Breast epithelium (tissue), 4 donors: ENCODE data around the gene ZNF787. TPM values are rescaled to one million over a fixed set of nuclear protein-coding genes. Genes with fewer than 3 reads are reported as not detected.

ENCODE experiments used
- DNase-seq, 2 donors: peaks; one replicate each; pipeline ENCODE4 v3.0.0-alpha.2; 2019; ENCODE audit warnings: low spot score in 2 of 2
- H3K27ac ChIP-seq, 2 donors: fragments of 200-600 bp; sonication (generic) in 1 of 2; one replicate each; pipeline ENCODE4 v1.5.1; 2016 to 2019; ENCODE audit warnings: mild to moderate bottlenecking in 1 of 2
- H3K27me3 ChIP-seq, 2 donors: fragments of 200-600 bp; sonication (generic) in 1 of 2; one replicate each; pipeline versions ENCODE4 v1.5.1 to v1.6.0; 2017 to 2019; ENCODE audit warnings: control low read depth in 1 of 2, mild to moderate bottlenecking in 1 of 2
- H3K36me3 ChIP-seq: fragments of 200-600 bp; one replicate; pipeline ENCODE4 v1.5.1; 2019
- H3K4me1 ChIP-seq, 2 donors: fragments of 200-600 bp; sonication (generic); one replicate each; pipeline ENCODE4 v1.5.1; 2016 to 2019; ENCODE audit warnings: control low read depth in 1 of 2
- H3K4me3 ChIP-seq, 3 donors: fragments of 200-600 bp; sonication (generic); 1 replicate in 2 of 3; 2 replicates in 1 of 3; pipeline ENCODE4 v1.5.1; 2016 to 2019; ENCODE audit warnings: mild to moderate bottlenecking in 3 of 3, moderate library complexity in 2 of 3
- H3K9me3 ChIP-seq, 2 donors: fragments of 200-600 bp; sonication (generic) in 1 of 2; one replicate each; pipeline ENCODE4 v1.5.1; 2016 to 2019; ENCODE audit warnings: control low read depth in 1 of 2
- POLR2A ChIP-seq: fragments of 450-650 bp; IDR thresholded peaks from one replicate; pipeline ENCODE4 v1.6.1; 2016; ENCODE audit warnings: antibody characterized with exemption, mild to moderate bottlenecking, moderate library complexity
- POLR2AphosphoS5 ChIP-seq, 3 donors: sonication (generic); formaldehyde crosslinking; IDR thresholded peaks; one replicate each; pipeline ENCODE4 v1.6.1; 2017; ENCODE audit warnings: antibody characterized with exemption in 3 of 3
- intact Hi-C: fragments of 100-400 bp; cut with DNase I; formaldehyde crosslinking; loops from one replicate; pipeline ENCODE4 v1.15.1; 2023; ENCODE audit warnings: low total_unique reads
- total RNA-seq, 3 donors: library from RNA; depleted of rRNA; stranded (reverse); fragments of >200 nt; gene quantifications; one replicate each; pipeline ENCODE4 v1.1.0, GENCODE V29; 2016
- TF ChIP-seq, protein P1 (sequence below), 3 donors: fragments of 450-650 bp; IDR thresholded peaks; one replicate each; pipeline ENCODE4 v1.5.1; 2016 to 2017; ENCODE audit warnings: antibody characterized with exemption in 3 of 3, mild to moderate bottlenecking in 3 of 3, moderate library complexity in 3 of 3

The ZNF787 gene
- total RNA-seq, 3 donors from 2014 or later: 10.2 to 11.1 (median 10.4) TPM

DNA sequence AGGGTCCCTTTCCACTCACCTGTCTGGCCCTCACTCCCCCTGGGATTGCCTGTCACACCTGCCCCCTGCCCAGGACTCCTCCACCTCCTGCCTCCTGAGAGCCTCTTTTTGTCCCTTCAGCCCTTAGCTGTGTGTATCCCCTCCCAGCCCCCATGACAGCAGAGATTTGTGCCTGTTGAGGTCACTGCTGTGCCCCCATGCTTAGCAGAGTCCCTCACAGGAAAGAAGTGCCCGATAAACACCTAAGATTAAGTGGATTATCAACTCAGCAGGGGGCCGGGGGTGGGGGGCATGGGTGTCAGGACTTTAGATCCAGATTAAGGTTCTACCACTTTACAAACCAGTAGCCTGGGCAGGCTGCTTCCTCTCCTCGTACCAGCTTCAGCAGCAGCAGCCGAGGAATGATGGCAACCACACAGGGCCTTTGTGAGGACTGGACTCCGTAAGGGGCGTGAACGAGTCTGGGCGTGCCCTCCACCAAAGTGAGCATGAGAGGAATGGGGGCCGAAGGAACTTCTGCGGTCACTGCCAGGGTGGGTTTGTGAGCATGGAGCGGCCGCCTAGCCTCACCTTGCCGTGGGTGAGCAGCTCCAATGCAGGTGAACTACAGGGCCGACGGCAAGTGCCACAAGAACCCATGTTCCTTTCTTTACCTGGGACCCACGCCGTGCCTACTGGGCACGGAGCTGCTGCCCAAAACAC lies 36.1 kb downstream of the ZNF787 start:
- no peak overlapping the region for H3K4me3 ChIP-seq
- TF ChIP-seq POLR2AphosphoS5 (IDR thresholded peaks at IDR 0.05): no peak
- no peak overlapping the region for H3K27ac ChIP-seq
- H3K27me3 ChIP-seq: no peaks in the 10 kb centered on the region
- peaks cover 3 to 5% of the 10 kb centered on the region in 2 donors for H3K4me1 ChIP-seq
- no peaks in the 10 kb centered on the region for H3K36me3 ChIP-seq
- peak in 1 of 2 donors; percentile 50 for DNase-seq
- intact Hi-C loops: no loop called here
- H3K9me3 ChIP-seq: no peaks in the 10 kb centered on the region

DNA sequence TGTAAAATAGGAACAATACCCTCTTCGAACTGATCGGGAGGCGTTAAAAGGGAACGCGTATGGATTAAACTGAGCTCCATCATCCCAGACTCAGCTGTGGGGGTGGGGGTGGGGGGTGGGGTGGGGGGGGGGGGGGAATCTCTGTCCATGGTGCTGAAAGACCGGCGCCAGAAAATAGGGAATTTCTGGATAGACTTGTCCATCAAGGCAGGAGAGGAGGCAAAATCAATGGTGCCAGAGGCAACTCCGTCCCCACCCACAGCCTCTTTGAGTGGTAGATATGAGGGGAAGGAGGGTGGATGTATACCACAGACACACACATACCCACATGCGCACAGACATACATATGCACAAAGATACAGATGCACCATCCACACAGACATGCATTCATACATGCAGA lies 37.4 kb downstream of the ZNF787 start:
- Histone ChIP-seq H3K9me3 (no peaks in the 10 kb centered on the region), H3K27ac (no peak overlapping the region), H3K36me3 (no peaks in the 10 kb centered on the region), H3K27me3 (no peaks in the 10 kb centered on the region), H3K4me1 (peaks cover 0 to 5% of the 10 kb centered on the region in 2 donors), H3K4me3 (no peak overlapping the region)
- intact Hi-C loops: no loop called here
- DNase-seq: no peak
- TF ChIP-seq, protein P1, sequence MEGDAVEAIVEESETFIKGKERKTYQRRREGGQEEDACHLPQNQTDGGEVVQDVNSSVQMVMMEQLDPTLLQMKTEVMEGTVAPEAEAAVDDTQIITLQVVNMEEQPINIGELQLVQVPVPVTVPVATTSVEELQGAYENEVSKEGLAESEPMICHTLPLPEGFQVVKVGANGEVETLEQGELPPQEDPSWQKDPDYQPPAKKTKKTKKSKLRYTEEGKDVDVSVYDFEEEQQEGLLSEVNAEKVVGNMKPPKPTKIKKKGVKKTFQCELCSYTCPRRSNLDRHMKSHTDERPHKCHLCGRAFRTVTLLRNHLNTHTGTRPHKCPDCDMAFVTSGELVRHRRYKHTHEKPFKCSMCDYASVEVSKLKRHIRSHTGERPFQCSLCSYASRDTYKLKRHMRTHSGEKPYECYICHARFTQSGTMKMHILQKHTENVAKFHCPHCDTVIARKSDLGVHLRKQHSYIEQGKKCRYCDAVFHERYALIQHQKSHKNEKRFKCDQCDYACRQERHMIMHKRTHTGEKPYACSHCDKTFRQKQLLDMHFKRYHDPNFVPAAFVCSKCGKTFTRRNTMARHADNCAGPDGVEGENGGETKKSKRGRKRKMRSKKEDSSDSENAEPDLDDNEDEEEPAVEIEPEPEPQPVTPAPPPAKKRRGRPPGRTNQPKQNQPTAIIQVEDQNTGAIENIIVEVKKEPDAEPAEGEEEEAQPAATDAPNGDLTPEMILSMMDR (IDR thresholded peaks at IDR 0.05): no peak
- TF ChIP-seq POLR2AphosphoS5 (IDR thresholded peaks at IDR 0.05): no peak
- TF ChIP-seq POLR2A: no peak

DNA sequence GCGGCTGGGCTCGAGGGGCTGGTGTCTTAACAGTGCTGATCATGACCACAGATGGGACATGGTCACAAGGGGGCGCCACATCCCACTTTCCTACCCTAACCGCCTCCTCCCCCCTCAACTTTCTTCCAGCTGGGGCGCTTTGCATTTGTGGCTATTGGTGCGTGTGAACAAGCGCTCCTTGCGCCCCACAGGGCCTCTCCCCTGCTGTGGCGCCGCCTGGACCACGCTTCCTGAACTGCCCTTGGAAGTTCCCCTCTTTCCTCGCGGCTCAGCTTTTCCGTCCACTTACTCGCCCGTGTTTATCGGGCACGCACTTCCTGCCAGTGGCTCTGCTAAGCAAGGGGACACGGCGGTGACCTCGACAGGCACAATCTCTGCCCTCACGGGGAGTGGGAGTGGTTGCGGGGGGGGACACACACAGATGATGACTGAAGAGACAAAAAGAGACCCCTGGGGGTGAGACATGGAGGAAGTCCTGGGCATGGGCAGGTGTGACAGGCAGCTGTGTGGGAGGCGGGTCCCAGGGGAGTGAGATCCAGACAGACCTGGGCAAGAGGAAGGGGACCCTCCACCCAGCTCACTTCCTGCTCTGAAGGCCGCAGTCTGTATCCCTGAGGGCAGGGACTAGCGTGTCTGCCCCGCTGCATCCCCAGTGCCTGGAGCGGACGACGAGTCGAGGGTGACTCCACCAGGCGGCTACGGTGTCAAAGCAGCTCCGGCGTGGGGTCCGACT lies 40.3 kb downstream of the ZNF787 start:
- peaks cover 0 to 5% of the 10 kb centered on the region in 2 donors for H3K4me1 ChIP-seq
- H3K27ac ChIP-seq: no peak overlapping the region
- intact Hi-C loops: no loop called here
- no peaks in the 10 kb centered on the region for H3K36me3 ChIP-seq
- peak overlapping the region; percentile 32 to 71 (median 40) for H3K4me3 ChIP-seq
- TF ChIP-seq POLR2A (no peak), POLR2AphosphoS5 (IDR thresholded peaks at IDR 0.05) (peak in 1 of 3 donors; percentile 9)
- TF ChIP-seq, protein P1 (IDR thresholded peaks at IDR 0.05): peak; percentile 40 to 52 (median 46)
- H3K27me3 ChIP-seq: no peaks in the 10 kb centered on the region
- H3K9me3 ChIP-seq: no peaks in the 10 kb centered on the region
- DNase-seq: peak; percentile 65 to 76

DNA sequence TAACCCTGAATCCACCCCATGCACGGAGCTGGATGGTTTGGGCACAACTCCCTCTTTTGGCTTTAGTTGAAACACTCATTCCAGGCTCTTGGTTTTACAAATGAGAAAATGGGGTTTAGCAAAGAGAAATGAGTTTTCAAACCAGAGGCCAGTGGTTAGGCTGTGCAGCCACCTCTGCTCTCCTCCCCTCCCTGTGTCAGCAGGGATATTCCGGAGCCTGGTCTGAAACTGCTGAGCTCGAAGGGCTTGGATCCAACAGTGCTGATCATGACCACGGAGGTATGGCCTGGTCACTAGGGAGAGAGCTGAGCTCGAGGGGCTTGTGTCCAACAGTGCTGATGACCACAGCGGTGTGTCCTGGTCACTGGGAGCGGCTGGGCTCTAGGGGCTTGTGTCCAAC lies 41.5 kb downstream of the ZNF787 start:
- Histone ChIP-seq H3K9me3 (no peaks in the 10 kb centered on the region), H3K4me1 (peaks cover 0 to 5% of the 10 kb centered on the region in 2 donors), H3K27me3 (no peaks in the 10 kb centered on the region), H3K4me3 (no peak overlapping the region), H3K36me3 (no peaks in the 10 kb centered on the region), H3K27ac (no peak overlapping the region)
- no peak for TF ChIP-seq POLR2A
- TF ChIP-seq, protein P1 (IDR thresholded peaks at IDR 0.05): no peak
- no peak for TF ChIP-seq POLR2AphosphoS5 (IDR thresholded peaks at IDR 0.05)
- intact Hi-C loops: loop anchor here (5.0 kb wide), 1 partner anchor 88 kb away; no protein-coding TSS in a partner anchor
- no peak for DNase-seq

DNA sequence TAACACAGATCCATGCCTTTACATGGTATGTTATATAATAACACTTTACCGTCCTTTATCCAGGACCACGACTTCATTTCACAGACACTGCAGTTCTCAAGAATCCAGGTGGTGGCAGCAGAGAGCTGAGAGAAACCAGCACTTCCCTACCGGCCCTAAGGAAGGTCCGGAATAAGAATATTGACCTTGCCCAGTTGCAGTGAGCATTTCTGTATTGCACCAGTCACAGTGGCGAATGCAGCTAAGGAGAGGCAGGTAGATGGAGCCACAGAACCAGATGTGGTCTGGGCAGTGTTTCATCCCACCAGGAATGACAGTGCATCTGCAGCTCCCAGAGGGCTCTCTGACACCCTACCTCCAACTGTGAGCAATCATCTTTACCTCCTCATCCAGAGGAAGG lies 44.6 kb downstream of the ZNF787 start:
- Histone ChIP-seq H3K27me3 (no peaks in the 10 kb centered on the region), H3K4me1 (peaks cover 0 to 5% of the 10 kb centered on the region in 2 donors), H3K9me3 (no peaks in the 10 kb centered on the region), H3K4me3 (no peak overlapping the region), H3K27ac (no peak overlapping the region), H3K36me3 (no peaks in the 10 kb centered on the region)
- DNase-seq: no peak
- intact Hi-C loops: loop anchor here (5.0 kb wide), 1 partner anchor 91 kb away; no protein-coding TSS in a partner anchor
- TF ChIP-seq, protein P1 (IDR thresholded peaks at IDR 0.05): peak; percentile 53 to 77 (median 71)
- TF ChIP-seq POLR2A: no peak
- TF ChIP-seq POLR2AphosphoS5 (IDR thresholded peaks at IDR 0.05): no peak
